ENCODE data around the gene CLCN3. TPM values are rescaled to one million over a fixed set of nuclear protein-coding genes. Genes with fewer than 3 reads are reported as not detected.
"Not testable (repeated sequence)": the region's sequence is repeated elsewhere in the genome, so short reads cannot be mapped to it uniquely, and the experiment has no call there.

CLCN3 gene
- 7.8 and 9.8 TPM in 2 replicates for total RNA-seq (2014; rRNA removed; shearing (Covaris generic))

DNA sequence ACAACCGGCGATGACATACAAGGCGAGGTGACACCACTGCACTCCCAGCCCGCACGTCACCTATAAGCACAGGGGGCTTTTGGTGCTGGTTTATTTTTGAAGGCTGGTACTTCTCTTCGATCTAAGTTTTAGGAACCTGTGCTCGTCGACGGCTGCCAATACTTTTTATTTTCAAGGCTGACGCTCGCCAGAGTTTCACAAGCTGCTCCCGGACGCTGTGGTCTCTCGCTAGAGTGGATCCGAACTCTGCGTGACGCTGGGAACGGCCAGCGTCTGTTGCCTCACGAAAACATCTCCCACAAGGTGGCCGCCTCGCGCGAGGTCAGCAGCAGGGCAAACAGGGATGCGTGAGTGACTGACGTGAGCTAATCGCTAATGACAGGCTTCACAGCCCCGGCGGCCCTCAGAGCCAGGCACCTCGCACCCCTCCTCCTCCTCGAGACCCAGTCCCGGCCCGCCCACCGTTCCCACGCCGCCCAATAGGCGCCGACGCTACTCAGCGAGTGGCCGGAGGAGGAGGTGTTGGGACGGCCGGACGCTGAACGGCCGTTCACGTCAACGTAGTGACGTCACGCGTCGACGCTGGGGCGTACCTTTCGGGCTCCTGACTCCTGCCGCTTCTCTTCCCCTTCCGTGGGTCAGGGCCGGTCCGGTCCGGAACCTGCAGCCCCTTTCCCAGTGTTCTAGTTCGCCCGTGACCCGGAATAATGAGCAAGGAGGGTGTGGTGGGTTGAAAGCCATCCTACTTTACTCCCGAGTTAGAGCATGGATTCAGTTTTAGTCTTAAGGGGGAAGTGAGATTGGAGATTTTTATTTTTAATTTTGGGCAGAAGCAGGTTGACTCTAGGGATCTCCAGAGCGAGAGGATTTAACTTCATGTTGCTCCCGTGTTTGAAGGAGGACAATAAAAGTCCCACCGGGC is at the start of gene CLCN3:
Gene CLCN3 (plus strand): TSS at position 621 of the 922 bp plus-strand sequence. CDS start 15,351 bp downstream, outside the sequence.
- in situ Hi-C loops (cut with HindIII; ENCODE audit: low sequenced_read_pairs): no loop called here
- DNase-seq (ENCODE audit: low spot score): peak; percentile 99

DNA sequence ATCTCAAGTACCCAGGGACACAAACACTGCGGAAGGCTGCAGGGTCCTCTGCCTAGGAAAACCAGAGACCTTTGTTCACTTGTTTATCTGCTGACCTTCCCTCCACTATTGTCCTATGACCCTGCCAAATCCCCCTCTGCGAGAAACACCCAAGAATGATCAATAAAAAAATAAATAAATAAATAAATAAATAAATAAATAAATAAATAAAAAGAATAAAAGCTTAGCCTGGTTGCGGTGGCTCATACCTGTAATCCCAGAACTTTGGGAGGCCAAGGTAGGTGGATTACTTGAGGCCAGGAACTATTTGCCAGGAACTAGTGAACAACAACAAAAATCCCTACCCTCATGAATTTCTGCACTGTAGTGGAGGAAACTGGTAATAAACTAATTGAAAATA is 49.4 kb upstream of the CLCN3 start:
- in situ Hi-C loops (cut with HindIII; ENCODE audit: low sequenced_read_pairs); DNase-seq (ENCODE audit: low spot score): not testable (repeated sequence)

DNA sequence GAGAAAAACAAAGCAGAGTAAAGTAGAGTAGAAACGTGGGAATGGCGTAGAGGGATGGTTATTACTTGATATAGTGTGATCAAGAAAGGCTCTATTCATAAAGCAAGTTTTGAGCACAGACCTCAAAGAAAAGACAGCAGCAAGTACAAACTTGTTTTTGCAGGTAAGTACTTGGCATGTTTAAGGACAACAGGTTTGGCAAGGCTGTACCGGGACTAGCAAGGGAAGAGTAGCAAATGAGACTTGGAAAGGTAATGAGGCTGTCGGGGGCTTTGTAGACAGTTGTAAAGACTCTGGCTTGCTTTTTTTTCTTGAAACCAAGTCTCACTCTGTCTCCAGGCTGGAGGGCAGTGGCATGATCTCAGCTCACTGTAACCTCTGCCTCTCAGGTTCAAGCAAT is 48.9 kb upstream of the CLCN3 start:
- in situ Hi-C loops (cut with HindIII; ENCODE audit: low sequenced_read_pairs): no loop called here
- DNase-seq (ENCODE audit: low spot score): no peak

DNA sequence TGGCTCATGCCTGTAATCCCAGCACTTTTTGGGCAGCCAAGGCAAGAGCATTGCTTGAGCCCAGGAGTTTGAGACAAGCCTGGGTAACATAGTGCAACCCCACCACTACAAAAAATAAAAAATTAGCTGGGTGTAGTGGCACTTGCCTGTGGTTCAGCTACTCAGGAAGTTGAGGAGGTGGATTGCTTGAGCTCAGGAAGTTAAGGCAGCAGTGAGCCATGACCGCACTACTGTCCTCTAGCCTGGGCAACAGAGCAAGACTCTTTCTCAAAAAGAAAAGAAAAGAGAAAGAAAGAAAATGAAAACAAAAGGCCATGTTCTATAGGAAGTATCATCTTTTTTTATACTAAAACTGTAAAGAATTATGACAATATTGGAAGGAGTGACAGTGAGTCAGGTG is 46.5 kb upstream of the CLCN3 start:
- DNase-seq (ENCODE audit: low spot score): no peak
- in situ Hi-C loops (cut with HindIII; ENCODE audit: low sequenced_read_pairs): no loop called here

DNA sequence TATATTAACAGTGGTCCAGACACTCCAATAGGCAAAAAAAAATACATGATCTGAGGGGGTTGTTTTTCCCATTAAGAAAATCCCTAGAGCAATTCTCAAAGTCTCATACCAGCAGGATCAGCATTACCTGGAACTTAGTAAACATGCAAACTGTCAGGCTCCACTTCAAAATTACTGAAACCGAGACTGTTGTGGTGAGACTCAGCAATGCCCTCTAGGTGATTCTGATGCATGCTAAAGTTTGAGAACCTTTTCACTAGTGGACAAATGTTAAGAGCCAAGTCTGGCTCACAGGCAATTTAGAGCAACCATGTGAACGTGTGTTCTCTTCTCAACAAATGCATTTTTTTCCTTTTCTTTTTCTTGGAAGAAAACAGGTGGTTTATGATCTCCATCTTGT is 38.2 kb upstream of the CLCN3 start:
- in situ Hi-C loops (cut with HindIII; ENCODE audit: low sequenced_read_pairs): no loop called here
- DNase-seq (ENCODE audit: low spot score): no peak

DNA sequence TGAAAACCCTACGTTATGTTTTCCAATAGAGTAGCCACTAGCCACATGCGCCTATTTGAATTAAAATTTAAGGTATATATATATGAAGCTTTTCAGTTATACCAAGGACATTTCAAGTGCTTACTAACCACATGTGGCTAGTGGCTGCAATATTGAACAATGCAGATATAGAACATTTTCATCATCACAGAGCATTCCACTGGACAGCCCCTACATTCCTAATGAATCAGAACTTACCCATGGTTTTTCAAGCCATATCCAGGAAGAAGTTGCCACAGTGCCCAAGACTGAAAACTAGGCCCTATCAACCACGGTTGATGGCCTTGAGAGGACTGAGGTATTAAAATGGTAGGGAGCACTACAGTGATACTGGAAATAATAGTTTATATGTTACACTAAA is 37.7 kb upstream of the CLCN3 start:
- no peak for DNase-seq (ENCODE audit: low spot score)
- in situ Hi-C loops (cut with HindIII; ENCODE audit: low sequenced_read_pairs): no loop called here

DNA sequence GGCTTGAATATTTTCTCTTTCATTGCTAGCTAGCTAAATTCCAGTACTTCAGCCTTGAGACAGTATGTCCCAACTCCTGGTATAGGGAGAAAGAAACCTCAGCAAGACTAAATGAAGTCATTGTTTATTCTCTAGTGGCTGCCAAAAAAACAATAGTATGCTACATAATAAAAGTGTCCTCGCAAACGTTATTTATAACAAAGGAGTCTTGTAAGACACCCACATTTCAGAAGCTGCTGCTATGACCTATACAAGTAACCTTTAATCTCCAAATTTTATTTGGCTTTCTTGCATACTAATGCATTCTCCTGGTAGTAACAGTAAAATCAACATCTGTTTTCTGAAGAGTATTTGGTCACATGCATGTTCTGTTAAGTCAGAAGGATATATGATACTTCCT is 36.8 kb upstream of the CLCN3 start:
- no peak for DNase-seq (ENCODE audit: low spot score)
- in situ Hi-C loops (cut with HindIII; ENCODE audit: low sequenced_read_pairs): no loop called here

DNA sequence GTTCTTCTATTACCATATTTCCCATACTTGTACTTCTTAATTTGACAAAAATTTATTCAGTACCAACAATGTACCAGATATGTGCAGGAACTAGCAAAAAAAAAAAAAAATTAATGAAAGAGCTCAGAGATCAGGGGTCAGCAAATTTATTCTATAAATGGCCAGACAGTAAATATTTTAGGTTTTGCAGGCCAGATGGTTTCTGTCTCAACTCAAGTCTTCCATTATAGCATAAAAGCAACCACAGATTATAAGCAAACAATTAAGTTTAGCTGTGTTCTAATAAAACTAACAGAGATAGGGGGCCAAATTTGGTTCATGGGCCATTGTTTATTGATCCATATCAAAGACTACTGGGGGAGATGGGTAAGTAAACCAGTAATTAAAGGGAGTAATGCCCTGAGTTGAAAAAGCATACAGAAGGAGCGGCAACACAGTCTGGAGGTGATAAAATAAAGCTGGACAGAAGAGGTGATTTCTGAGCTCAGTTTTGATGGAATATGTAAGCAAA is 27.3 kb upstream of the CLCN3 start:
- no peak for DNase-seq (ENCODE audit: low spot score)
- in situ Hi-C loops (cut with HindIII; ENCODE audit: low sequenced_read_pairs): no loop called here

DNA sequence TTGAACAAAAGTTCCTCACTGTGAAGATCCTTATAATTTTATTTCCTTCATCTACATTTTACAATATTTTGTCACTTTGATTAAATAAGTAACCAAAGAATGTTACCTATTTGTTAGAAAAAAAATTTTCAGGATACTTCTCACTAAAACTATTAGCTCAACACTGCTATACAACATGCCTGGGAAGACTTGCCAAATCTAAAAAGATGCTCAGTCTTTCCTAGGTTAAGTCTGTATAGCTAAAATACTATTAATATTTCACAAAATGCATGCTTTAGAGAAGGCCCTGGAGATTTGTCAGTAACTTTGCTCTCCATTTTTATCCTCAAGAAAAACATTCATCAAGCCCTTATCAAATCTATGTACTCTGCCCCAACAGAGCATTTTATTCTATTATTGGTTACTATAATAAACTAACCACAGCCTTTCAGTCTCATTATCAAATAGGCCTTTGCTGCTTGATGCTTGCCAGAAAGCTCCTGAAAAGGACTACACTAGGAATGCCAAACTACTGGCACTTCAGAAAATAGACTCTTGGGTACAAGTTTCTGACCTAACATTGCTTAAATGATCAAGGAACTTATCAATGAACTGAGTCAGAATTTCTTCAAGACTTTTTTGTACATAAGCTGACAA is 25.7 kb upstream of the CLCN3 start:
- in situ Hi-C loops (cut with HindIII; ENCODE audit: low sequenced_read_pairs): no loop called here
- no peak for DNase-seq (ENCODE audit: low spot score)

DNA sequence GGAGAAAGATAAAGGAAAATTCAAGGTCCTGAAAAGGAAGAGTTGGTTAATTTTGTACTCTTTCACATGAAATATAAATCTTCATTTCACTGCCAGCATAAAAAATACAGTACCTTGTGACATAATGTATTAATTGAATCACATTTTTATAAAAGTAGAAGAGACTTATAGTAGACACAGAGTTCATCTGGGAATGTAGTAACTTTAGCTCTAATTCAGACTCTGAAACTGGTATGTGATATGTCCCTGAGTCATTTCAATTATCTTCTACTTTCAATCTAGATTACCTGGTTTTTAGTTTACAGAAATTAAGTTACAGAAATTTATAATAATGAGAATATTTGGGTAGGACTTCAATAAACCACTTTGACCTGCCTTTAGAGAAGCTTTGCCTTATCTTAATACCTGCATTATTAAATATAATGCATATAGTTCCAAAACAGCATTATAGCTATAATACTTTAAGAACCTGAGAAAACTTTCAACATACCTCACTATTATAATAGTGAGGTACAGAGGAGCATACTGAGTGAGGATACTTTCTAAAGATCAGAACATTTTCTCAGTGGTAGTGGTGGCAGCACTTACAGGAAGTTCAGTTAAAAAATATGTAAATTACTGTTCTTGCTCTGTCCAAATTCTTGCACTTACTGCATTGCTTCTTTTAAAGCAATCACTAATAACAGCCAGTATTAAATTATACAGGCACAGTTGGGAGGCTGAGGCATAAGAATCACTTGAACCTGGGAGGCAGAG is 19.2 kb upstream of the CLCN3 start:
- DNase-seq (ENCODE audit: low spot score): no peak
- in situ Hi-C loops (cut with HindIII; ENCODE audit: low sequenced_read_pairs): no loop called here

DNA sequence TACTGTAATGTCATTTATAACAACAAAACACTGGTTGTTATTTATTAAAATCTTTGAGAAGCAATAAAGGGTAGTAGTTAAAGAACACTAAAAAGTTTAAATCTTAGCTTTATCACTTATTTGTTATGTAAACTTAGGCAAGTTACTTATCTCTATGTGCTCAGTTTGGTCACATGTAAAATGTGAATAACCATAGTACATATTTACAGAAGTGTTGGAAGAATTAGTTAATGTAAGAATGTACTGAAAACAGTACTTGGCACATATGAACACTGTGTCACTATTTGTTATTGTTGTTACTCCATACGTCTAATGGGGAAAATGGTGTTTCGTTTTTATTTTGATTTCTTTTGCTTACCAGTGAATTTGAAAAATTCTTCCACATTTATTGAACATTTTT is 17.1 kb upstream of the CLCN3 start:
- in situ Hi-C loops (cut with HindIII; ENCODE audit: low sequenced_read_pairs): no loop called here
- DNase-seq (ENCODE audit: low spot score): no peak

DNA sequence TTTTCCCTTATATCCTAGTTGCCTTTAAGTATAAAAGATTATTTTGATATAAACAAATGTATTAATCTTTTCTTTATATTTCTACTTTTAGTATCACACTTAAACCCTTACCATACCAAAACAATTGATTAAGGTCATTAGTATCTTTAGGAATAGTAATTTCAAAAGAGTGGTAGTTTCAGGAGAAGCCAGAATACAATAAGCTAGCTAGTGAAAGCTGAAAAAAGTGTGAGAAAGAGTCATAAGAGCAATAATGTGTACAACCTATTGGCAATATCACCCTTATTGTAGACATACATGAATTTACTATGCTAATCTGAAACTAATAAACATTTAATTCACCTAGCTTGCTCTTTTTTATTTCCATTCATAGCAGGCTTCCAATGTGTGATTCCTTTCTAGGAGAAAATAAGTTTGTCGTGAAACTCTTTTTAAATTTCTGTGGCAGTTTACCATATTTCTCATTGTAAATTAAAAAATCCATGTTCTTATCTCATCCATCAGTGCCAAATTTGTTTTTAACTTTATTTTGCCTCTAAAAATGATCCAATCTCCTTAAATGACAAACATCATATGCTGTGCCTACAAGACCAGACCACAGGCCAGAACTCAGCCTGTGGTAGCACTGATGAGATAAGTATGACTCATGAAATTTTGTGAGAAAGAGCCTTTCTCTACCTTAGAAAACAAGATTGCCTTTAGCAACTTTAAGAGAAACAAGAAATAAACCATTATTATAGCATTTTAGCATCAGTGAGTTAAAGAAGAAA is 16.1 kb upstream of the CLCN3 start:
- no peak for DNase-seq (ENCODE audit: low spot score)
- in situ Hi-C loops (cut with HindIII; ENCODE audit: low sequenced_read_pairs): no loop called here

DNA sequence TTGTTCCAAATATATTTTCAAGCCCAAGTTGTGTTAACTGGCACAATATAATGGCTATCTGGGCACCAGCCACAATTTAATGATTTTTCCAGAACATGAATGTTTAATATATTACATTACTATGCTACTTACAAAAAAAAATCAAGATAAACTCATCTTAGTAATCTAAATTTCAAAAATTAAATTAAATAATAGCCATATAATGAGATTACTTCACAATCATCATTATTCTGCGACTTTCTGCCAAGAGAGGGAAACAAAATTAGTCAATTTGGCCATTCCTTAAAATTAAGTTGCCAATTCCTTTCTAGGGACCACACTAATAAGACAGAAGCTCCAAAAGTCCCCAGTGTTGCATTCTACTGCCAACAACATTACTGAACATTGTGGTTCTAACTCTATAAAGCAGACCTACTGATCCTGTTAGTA is 15.5 kb upstream of the CLCN3 start:
- in situ Hi-C loops (cut with HindIII; ENCODE audit: low sequenced_read_pairs): no loop called here
- DNase-seq (ENCODE audit: low spot score): no peak

DNA sequence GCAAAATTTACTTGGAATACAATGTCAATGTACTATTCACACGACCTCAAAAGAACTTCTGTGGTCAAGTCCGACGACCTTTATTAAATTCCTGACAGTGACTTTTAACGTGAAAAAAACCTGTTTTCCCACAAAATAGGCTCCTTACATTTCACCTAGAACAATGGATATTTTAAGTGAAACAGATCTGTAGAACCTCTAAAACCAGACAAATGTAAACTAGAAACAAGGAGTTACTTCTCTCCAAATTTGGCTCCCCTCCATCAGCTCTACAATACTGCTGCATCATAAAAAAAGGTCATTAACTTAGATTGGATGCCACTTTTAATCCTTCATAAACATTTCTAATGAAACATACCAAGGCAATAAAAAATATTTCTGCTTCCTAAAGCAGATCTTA is 9.2 kb upstream of the CLCN3 start:
- peak; percentile 33 for DNase-seq (ENCODE audit: low spot score)
- in situ Hi-C loops (cut with HindIII; ENCODE audit: low sequenced_read_pairs): no loop called here

DNA sequence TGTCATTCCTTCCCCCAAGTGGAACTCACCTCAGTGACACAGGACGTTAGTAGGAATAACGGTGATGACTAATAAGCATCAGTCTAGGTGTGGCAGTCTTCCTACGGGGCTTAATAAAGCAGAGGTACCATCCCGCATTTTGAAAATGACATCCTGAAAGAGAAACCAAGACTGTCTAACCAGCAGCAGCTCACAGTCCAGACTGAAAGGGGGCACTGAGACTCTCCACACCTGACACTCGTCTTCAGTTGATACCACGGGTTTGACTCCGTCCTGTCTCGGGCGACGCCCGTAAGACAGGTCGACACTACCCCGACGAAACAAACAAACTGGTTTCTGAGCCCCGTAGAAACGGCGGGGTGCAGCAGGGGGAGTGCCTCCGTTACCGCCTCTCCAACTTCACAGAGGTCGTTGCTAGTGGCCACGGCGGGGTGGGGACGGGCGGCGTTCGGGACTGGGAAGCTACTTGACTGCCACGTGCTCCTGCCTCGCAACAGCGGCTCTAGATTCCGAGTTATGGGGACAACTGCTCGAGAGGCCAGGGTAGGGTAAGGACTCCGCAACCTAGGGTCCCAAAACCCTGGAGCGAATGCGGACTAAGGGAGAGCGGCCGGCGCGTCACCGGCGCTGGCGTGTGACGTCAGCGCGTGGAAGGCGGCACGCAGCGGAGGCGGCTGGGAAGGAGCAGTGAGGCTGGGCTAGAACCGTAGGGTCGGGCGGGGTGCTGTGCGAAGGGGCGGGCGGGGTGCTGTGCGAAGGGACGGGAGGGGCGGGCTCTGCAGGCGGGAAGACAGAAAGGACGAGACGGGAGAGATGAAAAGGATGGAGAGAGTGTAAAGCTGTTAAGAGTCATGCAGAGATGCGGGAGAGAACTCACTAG is 8.1 kb upstream of the CLCN3 start, which contains the start of gene NEK1:
Gene NEK1 (minus strand): TSS at position 593 of the 880 bp plus-strand sequence. CDS start 9,953 bp downstream, outside the sequence.
- peak; percentile 93 for DNase-seq (ENCODE audit: low spot score)
- in situ Hi-C loops (cut with HindIII; ENCODE audit: low sequenced_read_pairs): no loop called here

DNA sequence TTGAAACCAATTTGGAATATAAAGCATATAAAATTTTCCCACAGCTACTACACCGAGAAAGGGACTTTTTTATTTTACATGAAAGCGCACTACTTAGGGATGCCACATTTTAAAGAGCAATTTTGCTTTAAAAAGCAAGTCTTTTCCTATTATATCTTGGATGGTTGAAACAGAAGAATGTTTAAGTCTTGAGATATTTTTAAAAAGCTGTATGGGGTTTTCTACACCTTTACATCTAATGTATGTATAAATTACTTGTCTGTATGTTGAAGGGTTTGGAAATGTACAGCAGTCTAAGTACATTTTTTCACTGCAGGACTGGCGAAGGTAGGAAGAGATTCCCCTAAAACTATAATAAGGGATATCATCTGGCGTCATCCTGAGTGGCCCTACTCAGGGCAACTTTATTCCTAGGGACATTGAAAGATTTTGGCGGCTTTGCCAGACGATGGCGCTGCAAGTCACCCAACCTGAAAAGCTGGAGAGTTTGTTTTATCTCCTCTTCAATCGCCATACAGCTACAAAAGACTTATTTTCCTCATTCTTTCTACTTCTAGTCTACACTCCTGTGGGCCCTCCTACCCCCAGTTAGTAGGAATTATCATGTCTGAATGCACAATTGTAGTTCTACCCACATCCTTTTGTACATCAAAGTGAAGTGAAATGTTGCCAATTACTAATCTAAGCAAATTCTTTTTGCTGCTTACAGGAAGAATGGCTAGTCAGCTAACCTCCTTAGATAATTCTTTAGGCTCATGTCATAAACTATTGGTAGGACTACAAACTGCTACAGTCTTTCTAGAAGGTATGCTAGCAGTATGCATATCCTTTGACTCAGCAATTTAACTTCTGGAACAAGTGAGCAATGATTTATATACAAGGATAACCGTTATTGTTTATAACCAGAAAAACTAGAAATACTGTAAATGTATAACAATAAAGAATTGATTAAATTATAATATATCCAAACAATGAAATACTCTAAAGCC is 7.2 kb upstream of the CLCN3 start:
- in situ Hi-C loops (cut with HindIII; ENCODE audit: low sequenced_read_pairs): no loop called here
- DNase-seq (ENCODE audit: low spot score): peak; percentile 90
